ENCODE data around the gene SKOR1. TPM values are rescaled to one million over a fixed set of nuclear protein-coding genes. Genes with fewer than 3 reads are reported as not detected.
A peak's percentile ranks its signal among the peaks of the same experiment; 100 is the strongest.

Gene SKOR1
- total RNA-seq, 1 experiment from 2014 or later, result not detected

- H3K4me3 ChIP-seq, result no peak overlapping the region
- H3K36me3 ChIP-seq, result no peaks in the 10 kb centered on the region
- no peaks in the 10 kb centered on the region; the same call in 1 of the 2 replicates for H3K9me3 ChIP-seq
- H3K27me3 ChIP-seq, result peaks cover 85% of the 10 kb centered on the region
- no peak for DNase-seq
These were observed 926 bp upstream of the SKOR1 start for GRCh38 chr15:67824197-67824968.

GRCh38 chr15:67825881-67826716 is 790 bp downstream of the SKOR1 start:
- Histone ChIP-seq H3K27me3 (peaks cover 72% of the 10 kb centered on the region), H3K9me3 (no peaks in the 10 kb centered on the region; the same call in 1 of the 2 replicates), H3K4me3 (peak overlapping the region; percentile 38), H3K36me3 (no peaks in the 10 kb centered on the region)
- peak; percentile 30 for DNase-seq

GRCh38 chr15:67826717-67827561 is 1.6 kb downstream of the SKOR1 start:
- Histone ChIP-seq H3K9me3 (no peaks in the 10 kb centered on the region; the same call in 1 of the 2 replicates), H3K36me3 (no peaks in the 10 kb centered on the region), H3K4me3 (no peak overlapping the region), H3K27me3 (peaks cover 64% of the 10 kb centered on the region)
- DNase-seq, result no peak

GRCh38 chr15:67827562-67828277 is 2.4 kb downstream of the SKOR1 start:
- DNase-seq, result no peak
- no peaks in the 10 kb centered on the region; the same call in 1 of the 2 replicates for H3K9me3 ChIP-seq
- no peak overlapping the region for H3K4me3 ChIP-seq

GRCh38 chr15:67828278-67828968 is 3.1 kb downstream of the SKOR1 start:
- no peak for DNase-seq
- Histone ChIP-seq H3K9me3 (no peaks in the 10 kb centered on the region; the same call in 1 of the 2 replicates), H3K36me3 (no peaks in the 10 kb centered on the region), H3K27me3 (peaks cover 51% of the 10 kb centered on the region), H3K4me3 (no peak overlapping the region)

More at GRCh38 chr15:67827562-67828277, 2.4 kb downstream of the SKOR1 start:
- no peaks in the 10 kb centered on the region for H3K36me3 ChIP-seq
- H3K27me3 ChIP-seq, result peaks cover 56% of the 10 kb centered on the region

GRCh38 chr15:67828969-67829646 is 3.8 kb downstream of the SKOR1 start:
- Histone ChIP-seq H3K36me3 (no peaks in the 10 kb centered on the region), H3K9me3 (no peaks in the 10 kb centered on the region; the same call in 1 of the 2 replicates), H3K4me3 (no peak overlapping the region), H3K27me3 (peaks cover 44% of the 10 kb centered on the region)
- DNase-seq, result no peak

- no peaks in the 10 kb centered on the region for H3K36me3 ChIP-seq
- H3K4me3 ChIP-seq, result no peak overlapping the region
- peaks cover 36% of the 10 kb centered on the region for H3K27me3 ChIP-seq
- no peak for DNase-seq
- H3K9me3 ChIP-seq, result no peaks in the 10 kb centered on the region; the same call in 1 of the 2 replicates
These were observed 4.6 kb downstream of the SKOR1 start for GRCh38 chr15:67829647-67830504.

GRCh38 chr15:67831363-67831762 is 6.1 kb downstream of the SKOR1 start:
- no peaks in the 10 kb centered on the region; the same call in 1 of the 2 replicates for H3K9me3 ChIP-seq
- DNase-seq, result no peak
- no peaks in the 10 kb centered on the region for H3K36me3 ChIP-seq
- no peak overlapping the region for H3K4me3 ChIP-seq
- peaks cover 23% of the 10 kb centered on the region for H3K27me3 ChIP-seq

GRCh38 chr15:67832031-67832551 is 6.8 kb downstream of the SKOR1 start:
- DNase-seq, result peak; percentile 38

GRCh38 chr15:67832897-67833709 is 7.8 kb downstream of the SKOR1 start:
- H3K27me3 ChIP-seq, result peaks cover 7% of the 10 kb centered on the region; the same call in 1 of the 2 replicates
- DNase-seq, result no peak
- no peaks in the 10 kb centered on the region for H3K36me3 ChIP-seq
- no peaks in the 10 kb centered on the region; the same call in 1 of the 2 replicates for H3K9me3 ChIP-seq
- no peak overlapping the region for H3K4me3 ChIP-seq

More at GRCh38 chr15:67832031-67832551, 6.8 kb downstream of the SKOR1 start:
- H3K9me3 ChIP-seq, result no peaks in the 10 kb centered on the region; the same call in 1 of the 2 replicates
- no peaks in the 10 kb centered on the region for H3K36me3 ChIP-seq
- no peak overlapping the region for H3K4me3 ChIP-seq
- peaks cover 16% of the 10 kb centered on the region for H3K27me3 ChIP-seq

GRCh38 chr15:67833710-67834511 is 8.6 kb downstream of the SKOR1 start:
- H3K4me3 ChIP-seq, result no peak overlapping the region
- H3K9me3 ChIP-seq, result no peaks in the 10 kb centered on the region
- H3K36me3 ChIP-seq, result no peaks in the 10 kb centered on the region
- DNase-seq, result no peak
- H3K27me3 ChIP-seq, result no peaks in the 10 kb centered on the region

GRCh38 chr15:67834581-67835296 is 9.4 kb downstream of the SKOR1 start:
- Histone ChIP-seq H3K4me3 (no peak overlapping the region), H3K36me3 (no peaks in the 10 kb centered on the region), H3K9me3 (no peaks in the 10 kb centered on the region), H3K27me3 (no peaks in the 10 kb centered on the region)
- DNase-seq, result no peak
